Activated CD4-positive, alpha-beta T cell treated with anti-CD3 and anti-CD28 coated beads, Interleukin-2, amount 10 ng/mL, durations not matched to agents 7 days and 5 days (primary cell): Measurements from ENCODE around the gene TSPAN33. TPM values are rescaled to one million over a fixed set of nuclear protein-coding genes. Genes with fewer than 3 reads are reported as not detected.
"Not testable (repeated sequence)": the region's sequence is repeated elsewhere in the genome, so short reads cannot be mapped to it uniquely, and the experiment has no call there.

Experiments
- CTCF ChIA-PET: fragments of 350-600 bp; sonication (Branson Sonifier 250); formaldehyde crosslinking; loops from one replicate; lab custom pipeline; 2021; ENCODE audit warnings: antibody characterized with exemption; lab: Charles Lee
- POLR2A ChIA-PET: fragments of 350-600 bp; sonication (Branson Sonifier 250); formaldehyde crosslinking; loops from one replicate; lab custom pipeline; 2021; ENCODE audit warnings: antibody characterized with exemption; lab: Charles Lee
- DNase-seq: peaks from one replicate; pipeline ENCODE4 v3.0.0-alpha.2; 2020
- H3K27ac Mint-ChIP-seq: one replicate; pipeline ENCODE4 v1.8.0; 2021; ENCODE audit warnings: mild to moderate bottlenecking, moderate library complexity, mixed read lengths
- H3K27me3 Mint-ChIP-seq: one replicate; pipeline ENCODE4 v1.8.0; 2021; ENCODE audit warnings: mixed read lengths
- H3K36me3 Mint-ChIP-seq: one replicate; pipeline ENCODE4 v1.8.0; 2021; ENCODE audit warnings: low read depth, mixed read lengths
- H3K4me1 Mint-ChIP-seq: one replicate; pipeline ENCODE4 v1.8.0; 2021; ENCODE audit warnings: mixed read lengths
- H3K4me3 Mint-ChIP-seq: one replicate; pipeline ENCODE4 v1.8.0; 2021; ENCODE audit warnings: mild to moderate bottlenecking, moderate library complexity, mixed read lengths
- H3K9me3 Mint-ChIP-seq: one replicate; pipeline ENCODE4 v1.8.0; 2021; ENCODE audit warnings: mixed read lengths
- total RNA-seq, 2 experiments: library from RNA; stranded (reverse); gene quantifications; one replicate each; pipeline ENCODE4 v1.2.3, GENCODE V29; 2021

TSPAN33 gene
- total RNA-seq, 2 experiments from 2014 or later, result 2.8 to 3.0 TPM

GRCh38 chr7:129121501-129122077, 22.9 kb upstream of the TSPAN33 start:
- H3K4me3 Mint-ChIP-seq, DNase-seq, H3K27ac Mint-ChIP-seq, POLR2A ChIA-PET, H3K27me3 Mint-ChIP-seq: not testable (repeated sequence)
- H3K9me3 Mint-ChIP-seq, result peaks cover 21% of the 10 kb centered on the region
- CTCF ChIA-PET, result interaction anchor here (0.6 to 1.7 kb wide), 2 partner anchors 66 to 109 kb away, joined by 3 to 4 read pairs; partner anchors contain the start of gene TNPO3
- peaks cover 23% of the 10 kb centered on the region for H3K4me1 Mint-ChIP-seq
- H3K36me3 Mint-ChIP-seq, result peaks cover 14% of the 10 kb centered on the region

- CTCF ChIA-PET, result interaction anchor here (0.8 to 1.7 kb wide), 2 partner anchors 12 to 67 kb away, joined by 3 to 4 read pairs; partner anchors contain the start of gene TNPO3
- no peak for DNase-seq
- Mint-ChIP-seq H3K9me3 (peaks cover 21% of the 10 kb centered on the region), H3K27ac (peak overlapping the region; percentile 80), H3K4me1 (peaks cover 23% of the 10 kb centered on the region), H3K36me3 (peaks cover 14% of the 10 kb centered on the region), H3K27me3 (peaks cover 7% of the 10 kb centered on the region), H3K4me3 (no peak overlapping the region)
- POLR2A ChIA-PET, result no interaction called here
Observed at GRCh38 chr7:129122078-129122750, 22.3 kb upstream of the TSPAN33 start.

GRCh38 chr7:129122751-129123509, 21.6 kb upstream of the TSPAN33 start:
- Mint-ChIP-seq H3K4me3 (no peak overlapping the region), H3K4me1 (peaks cover 23% of the 10 kb centered on the region), H3K27ac (peak overlapping the region; percentile 80), H3K9me3 (peaks cover 21% of the 10 kb centered on the region), H3K27me3 (peaks cover 7% of the 10 kb centered on the region), H3K36me3 (peaks cover 14% of the 10 kb centered on the region)
- CTCF ChIA-PET, result interaction anchor here (0.8 to 1.7 kb wide), 2 partner anchors 12 to 68 kb away, joined by 3 to 4 read pairs; partner anchors contain the start of gene TNPO3
- POLR2A ChIA-PET, result interaction anchor here (0.6 kb wide), 1 partner anchor 24 kb away, joined by 3 read pairs; no protein-coding TSS in a partner anchor
- DNase-seq, result no peak

- DNase-seq, result no peak
- H3K36me3 Mint-ChIP-seq, result peaks cover 14% of the 10 kb centered on the region
- H3K4me1 Mint-ChIP-seq, result peaks cover 23% of the 10 kb centered on the region
- H3K27me3 Mint-ChIP-seq, result peaks cover 7% of the 10 kb centered on the region
- ChIA-PET CTCF (no interaction called here), POLR2A (interaction anchor here (0.6 kb wide), 1 partner anchor 24 kb away, joined by 3 read pairs; no protein-coding TSS in a partner anchor)
- peaks cover 21% of the 10 kb centered on the region for H3K9me3 Mint-ChIP-seq
- H3K4me3 Mint-ChIP-seq, result no peak overlapping the region
- no peak overlapping the region for H3K27ac Mint-ChIP-seq
Observed at GRCh38 chr7:129123510-129123857, 21.0 kb upstream of the TSPAN33 start.

GRCh38 chr7:129126314-129126713, 18.2 kb upstream of the TSPAN33 start:
- ChIA-PET CTCF (interaction anchor here (1.2 to 2.0 kb wide), 3 partner anchors 10 to 243 kb away, joined by 4 to 5 read pairs (median 5); no protein-coding TSS in a partner anchor), POLR2A (no interaction called here)
- no peak overlapping the region for H3K4me3 Mint-ChIP-seq

GRCh38 chr7:129127154-129127553, 17.4 kb upstream of the TSPAN33 start:
- H3K27me3 Mint-ChIP-seq, result peaks cover 7% of the 10 kb centered on the region
- H3K9me3 Mint-ChIP-seq, result no peaks in the 10 kb centered on the region
- ChIA-PET CTCF (interaction anchor here (1.2 to 1.6 kb wide), 2 partner anchors 35 to 244 kb away, joined by 4 to 5 read pairs; no protein-coding TSS in a partner anchor), POLR2A (no interaction called here)
- peaks cover 15% of the 10 kb centered on the region for H3K4me1 Mint-ChIP-seq
- H3K27ac Mint-ChIP-seq, result no peak overlapping the region
- DNase-seq, result no peak
- H3K4me3 Mint-ChIP-seq, result no peak overlapping the region
- no peaks in the 10 kb centered on the region for H3K36me3 Mint-ChIP-seq

More at GRCh38 chr7:129126314-129126713, 18.2 kb upstream of the TSPAN33 start:
- peaks cover 7% of the 10 kb centered on the region for H3K27me3 Mint-ChIP-seq
- H3K36me3 Mint-ChIP-seq, result peaks cover 7% of the 10 kb centered on the region
- no peak overlapping the region for H3K27ac Mint-ChIP-seq
- H3K9me3 Mint-ChIP-seq, result peaks cover 8% of the 10 kb centered on the region
- DNase-seq, result no peak
- peaks cover 23% of the 10 kb centered on the region for H3K4me1 Mint-ChIP-seq

GRCh38 chr7:129127601-129128000, 16.9 kb upstream of the TSPAN33 start:
- ChIA-PET POLR2A (no interaction called here), CTCF (interaction anchor here (1.6 kb wide), 1 partner anchor 35 kb away, joined by 4 read pairs; no protein-coding TSS in a partner anchor)
- H3K4me3 Mint-ChIP-seq, result no peak overlapping the region
- H3K36me3 Mint-ChIP-seq, result no peaks in the 10 kb centered on the region
- peaks cover 10% of the 10 kb centered on the region for H3K4me1 Mint-ChIP-seq
- H3K9me3 Mint-ChIP-seq, result no peaks in the 10 kb centered on the region
- no peak for DNase-seq
- H3K27me3 Mint-ChIP-seq, result peaks cover 7% of the 10 kb centered on the region
- no peak overlapping the region for H3K27ac Mint-ChIP-seq

GRCh38 chr7:129134356-129134987, 10.0 kb upstream of the TSPAN33 start:
- Mint-ChIP-seq H3K4me1 (peaks cover 23% of the 10 kb centered on the region), H3K36me3 (no peaks in the 10 kb centered on the region), H3K27ac (peak overlapping the region; percentile 70), H3K4me3 (no peak overlapping the region), H3K9me3 (no peaks in the 10 kb centered on the region), H3K27me3 (no peaks in the 10 kb centered on the region)
- POLR2A ChIA-PET, result no interaction called here
- CTCF ChIA-PET, result interaction anchor here (0.6 to 1.7 kb wide), 6 partner anchors 12 to 570 kb away, joined by 3 to 6 read pairs (median 3); no protein-coding TSS in a partner anchor
- DNase-seq, result no peak

GRCh38 chr7:129136887-129137642, 7.4 kb upstream of the TSPAN33 start:
- Mint-ChIP-seq H3K4me1 (peaks cover 23% of the 10 kb centered on the region), H3K9me3 (no peaks in the 10 kb centered on the region), H3K4me3 (no peak overlapping the region), H3K27ac (peak overlapping the region; percentile 25), H3K27me3 (no peaks in the 10 kb centered on the region), H3K36me3 (no peaks in the 10 kb centered on the region)
- ChIA-PET POLR2A (interaction anchor here (0.6 kb wide), 1 partner anchor 362 kb away, joined by 6 read pairs; no protein-coding TSS in a partner anchor), CTCF (interaction anchor here (0.6 to 0.7 kb wide), 7 partner anchors 12 to 1289 kb away, joined by 3 to 4 read pairs (median 3); no protein-coding TSS in a partner anchor)
- DNase-seq, result no peak

GRCh38 chr7:129143724-129144094, 798 bp upstream of the TSPAN33 start:
- H3K4me3 Mint-ChIP-seq, result peak overlapping the region; percentile 84
- ChIA-PET CTCF (no interaction called here), POLR2A (no interaction called here)
- H3K27ac Mint-ChIP-seq, result no peak overlapping the region
- no peaks in the 10 kb centered on the region for H3K9me3 Mint-ChIP-seq
- peaks cover 16% of the 10 kb centered on the region for H3K4me1 Mint-ChIP-seq
- peaks cover 25% of the 10 kb centered on the region for H3K27me3 Mint-ChIP-seq
- no peak for DNase-seq
- H3K36me3 Mint-ChIP-seq, result no peaks in the 10 kb centered on the region

- Mint-ChIP-seq H3K9me3 (no peaks in the 10 kb centered on the region), H3K27me3 (peaks cover 25% of the 10 kb centered on the region), H3K27ac (no peak overlapping the region), H3K4me1 (peaks cover 16% of the 10 kb centered on the region), H3K36me3 (no peaks in the 10 kb centered on the region), H3K4me3 (peak overlapping the region; percentile 71)
- ChIA-PET POLR2A (no interaction called here), CTCF (interaction anchor here (1.1 kb wide), 1 partner anchor 19 kb away, joined by 5 read pairs; no protein-coding TSS in a partner anchor)
- peak; percentile 22 for DNase-seq
Observed at GRCh38 chr7:129144834-129145668, 544 bp downstream of the TSPAN33 start.
